ENCODE results near the gene UNC45A.

Gene UNC45A

DNA sequence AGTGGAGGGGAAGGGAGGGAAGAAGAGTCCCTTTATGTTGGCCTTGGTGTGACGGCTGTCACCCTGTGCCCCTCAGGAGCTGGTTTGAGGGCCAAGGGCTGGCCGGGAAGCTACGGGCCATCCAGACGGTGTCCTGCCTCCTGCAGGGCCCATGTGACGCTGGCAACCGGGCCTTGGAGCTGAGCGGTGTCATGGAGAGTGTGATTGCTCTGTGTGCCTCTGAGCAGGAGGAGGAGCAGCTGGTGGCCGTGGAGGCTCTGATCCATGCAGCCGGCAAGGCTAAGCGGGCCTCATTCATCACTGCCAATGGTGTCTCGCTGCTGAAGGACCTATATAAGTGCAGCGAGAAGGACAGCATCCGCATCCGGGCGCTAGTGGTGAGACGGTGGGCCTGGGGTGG, 11.5 kb downstream of the UNC45A start:
- no peak for DNase-seq (ENCODE audit: low read depth in 2 of 2)

GRCh38 chr15:90946941-90947576, 12.0 kb downstream of the UNC45A start:
- DNase-seq (ENCODE audit: low read depth in 2 of 2), result no peak

DNA sequence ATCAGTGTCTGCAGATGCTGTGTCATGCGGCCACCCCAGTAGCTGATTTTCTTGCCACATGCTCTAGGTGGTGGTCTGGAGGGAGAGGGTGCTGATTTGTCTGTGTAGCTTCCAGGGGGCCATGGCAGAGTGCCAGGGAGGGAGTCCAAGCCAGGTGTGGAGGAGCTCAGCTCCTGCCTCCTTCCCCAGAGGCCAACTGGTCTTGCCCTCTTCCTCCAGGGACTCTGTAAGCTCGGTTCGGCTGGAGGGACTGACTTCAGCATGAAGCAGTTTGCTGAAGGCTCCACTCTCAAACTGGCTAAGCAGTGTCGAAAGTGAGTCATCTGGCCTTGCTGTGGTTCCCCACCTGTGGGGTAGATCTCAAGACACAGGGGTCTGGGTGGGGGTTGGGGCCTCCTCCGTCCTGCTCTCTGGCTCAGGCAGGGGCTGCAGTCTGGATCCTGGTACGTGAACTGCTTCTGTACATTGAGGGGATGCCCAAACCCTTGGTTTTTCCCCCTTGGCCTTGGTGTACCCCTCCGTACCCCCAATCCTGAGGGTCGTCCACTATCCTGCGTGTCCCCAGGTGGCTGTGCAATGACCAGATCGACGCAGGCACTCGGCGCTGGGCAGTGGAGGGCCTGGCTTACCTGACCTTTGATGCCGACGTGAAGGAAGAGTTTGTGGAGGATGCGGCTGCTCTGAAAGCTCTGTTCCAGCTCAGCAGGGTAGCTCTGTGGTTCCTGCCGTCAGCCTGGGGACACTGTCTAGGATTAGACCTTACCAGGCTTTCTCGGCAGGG, 12.7 kb downstream of the UNC45A start:
- no peak for DNase-seq (ENCODE audit: low read depth in 2 of 2)

GRCh38 chr15:90948506-90948905, 13.4 kb downstream of the UNC45A start:
- no peak for DNase-seq (ENCODE audit: low read depth in 2 of 2)

DNA sequence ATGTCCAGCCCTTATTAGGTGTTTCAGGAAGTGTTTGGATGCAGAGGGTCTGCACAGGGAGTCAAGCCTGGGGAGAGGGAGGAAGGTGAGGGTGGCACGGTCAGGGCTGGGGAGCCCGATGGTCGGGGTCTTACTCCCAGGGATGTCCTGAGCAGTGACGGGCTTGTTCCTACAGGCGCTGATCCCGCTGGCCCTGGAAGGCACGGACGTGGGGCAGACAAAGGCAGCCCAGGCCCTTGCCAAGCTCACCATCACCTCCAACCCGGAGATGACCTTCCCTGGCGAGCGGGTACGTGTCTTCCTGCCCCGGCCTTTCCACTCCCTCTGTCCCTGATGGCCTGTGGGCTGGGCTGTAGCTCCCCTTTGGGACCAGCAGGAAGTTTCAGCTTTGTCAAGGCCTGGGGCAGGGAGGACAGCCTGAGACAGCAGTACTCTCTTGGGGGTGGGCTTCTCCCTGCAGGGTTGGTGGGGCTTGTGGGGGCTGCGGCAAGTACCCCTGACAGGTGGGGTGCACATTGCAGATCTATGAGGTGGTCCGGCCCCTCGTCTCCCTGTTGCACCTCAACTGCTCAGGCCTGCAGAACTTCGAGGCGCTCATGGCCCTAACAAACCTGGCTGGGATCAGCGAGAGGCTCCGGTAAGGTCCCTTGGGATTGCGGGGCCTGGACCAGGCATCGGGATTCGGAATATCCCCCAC, 15.0 kb downstream of the UNC45A start:
- no peak for DNase-seq (ENCODE audit: low read depth in 2 of 2)

DNA sequence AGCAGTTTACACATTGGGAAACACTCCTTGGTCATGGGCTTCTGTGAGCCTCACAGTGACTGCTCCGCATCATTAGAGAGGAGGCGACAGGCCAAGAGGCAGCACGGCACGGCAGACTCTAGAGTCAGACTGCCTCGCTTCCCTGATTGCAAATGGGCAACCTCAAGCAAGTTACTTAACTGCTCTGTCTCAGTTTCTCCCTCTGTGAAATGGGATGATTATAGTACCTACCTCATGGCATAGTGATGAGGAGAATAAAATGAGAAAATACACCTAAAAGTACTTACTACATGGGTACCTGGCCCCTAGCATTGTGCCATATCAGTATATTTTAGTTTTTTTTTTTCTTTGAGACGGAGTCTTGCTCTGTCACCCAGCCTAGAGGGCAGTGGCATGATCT, 15.6 kb downstream of the UNC45A start:
- DNase-seq (ENCODE audit: low read depth in 2 of 2), result no peak

- DNase-seq (ENCODE audit: low read depth in 2 of 2), result no peak
Measured at GRCh38 chr15:90952901-90953677, 18.0 kb downstream of the UNC45A start.

DNA sequence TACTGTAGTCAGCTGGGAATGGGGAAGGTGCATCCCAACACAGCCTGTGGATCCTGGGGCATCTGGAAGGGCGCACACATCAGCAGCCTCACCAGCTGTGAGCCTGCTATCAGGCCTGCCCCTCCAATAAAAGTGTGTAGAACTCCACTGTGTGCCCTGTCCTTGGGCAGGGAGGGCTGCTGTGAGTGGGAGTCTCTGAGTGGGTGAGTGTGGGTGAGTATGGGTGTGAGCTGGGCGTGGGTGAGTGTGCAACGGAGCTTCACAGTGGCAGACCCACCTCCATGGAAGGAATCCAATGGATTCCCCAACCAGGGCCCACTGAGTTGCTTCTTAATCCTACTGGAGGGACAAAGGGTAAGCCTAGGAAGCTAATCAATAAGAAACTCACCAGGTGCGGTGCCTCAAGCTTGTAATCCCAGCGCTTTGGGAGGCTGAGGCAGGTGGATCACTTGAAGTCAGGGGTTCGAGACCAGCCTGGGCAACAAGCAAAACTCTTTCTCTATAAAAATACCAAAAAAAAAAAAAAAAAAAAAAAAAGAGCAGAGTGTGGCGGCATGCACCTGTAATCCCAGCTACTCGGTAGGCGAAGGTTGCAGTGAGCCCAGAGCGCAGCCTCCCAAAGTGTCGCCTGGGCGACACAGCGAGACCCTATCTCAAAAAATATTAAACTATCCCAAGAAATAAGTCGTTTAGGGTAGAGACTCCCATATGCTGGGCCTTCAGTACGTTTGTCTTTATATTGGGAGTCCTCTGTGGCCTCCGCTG, 19.0 kb downstream of the UNC45A start:
- DNase-seq (ENCODE audit: low read depth in 2 of 2), result no peak

DNA sequence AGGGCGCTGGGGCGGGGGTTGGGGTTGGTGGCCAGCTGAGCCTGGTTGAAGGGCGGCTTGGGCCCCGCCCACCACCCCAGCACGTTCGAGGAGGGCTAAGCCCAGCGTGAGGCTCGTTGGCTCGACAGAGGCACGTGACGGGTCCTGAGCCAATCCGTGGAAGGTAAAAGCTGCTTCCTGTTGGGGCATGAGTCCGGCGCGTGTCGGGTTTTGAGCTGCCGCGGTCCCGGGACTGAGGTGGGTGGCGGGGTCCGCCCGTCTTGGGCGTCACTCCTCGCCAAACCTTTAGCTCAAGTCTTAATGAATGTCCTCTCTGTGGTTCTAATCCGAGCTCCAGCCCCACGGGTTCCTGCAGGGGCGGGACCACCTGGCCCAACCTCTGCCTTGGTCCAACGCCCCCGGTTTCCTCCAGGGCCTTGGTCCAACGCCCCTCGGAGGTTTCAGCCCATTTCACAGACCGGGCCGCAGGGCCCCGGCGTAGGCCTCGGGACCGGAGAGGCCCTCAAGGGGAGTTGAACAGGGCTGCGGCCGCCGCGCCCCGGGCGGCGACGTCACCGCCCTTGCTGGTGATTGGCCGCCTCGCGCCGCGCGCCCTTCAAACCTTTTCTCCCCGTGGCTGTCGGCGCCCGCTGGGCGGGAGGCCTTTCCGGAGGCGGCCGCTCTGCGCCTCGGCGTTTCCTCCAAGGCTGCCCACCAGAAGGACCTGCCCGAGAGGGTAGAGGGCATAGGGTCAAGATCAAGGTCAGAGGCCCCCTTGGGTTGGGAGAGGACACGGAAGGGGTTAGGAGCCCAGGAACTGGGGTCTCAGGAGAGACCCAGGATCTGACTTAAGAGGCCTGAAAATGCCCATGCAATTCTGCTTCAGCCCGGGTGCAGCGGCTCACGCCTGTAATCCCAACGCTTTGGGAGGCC, 19.9 kb downstream of the UNC45A start, which contains the start of gene RCCD1:
TSS of gene RCCD1 (plus strand) at position 173 of the 912 bp plus-strand sequence. CDS start 1,851 bp downstream, outside the sequence.
- peak; percentile 79 to 82 for DNase-seq (ENCODE audit: low read depth in 2 of 2)

- DNase-seq (ENCODE audit: low read depth in 2 of 2), result no peak
Measured at GRCh38 chr15:90955624-90956273, 20.7 kb downstream of the UNC45A start.

GRCh38 chr15:90956274-90957030, 21.4 kb downstream of the UNC45A start:
- peak; percentile 19 to 37 for DNase-seq (ENCODE audit: low read depth in 2 of 2)

DNA sequence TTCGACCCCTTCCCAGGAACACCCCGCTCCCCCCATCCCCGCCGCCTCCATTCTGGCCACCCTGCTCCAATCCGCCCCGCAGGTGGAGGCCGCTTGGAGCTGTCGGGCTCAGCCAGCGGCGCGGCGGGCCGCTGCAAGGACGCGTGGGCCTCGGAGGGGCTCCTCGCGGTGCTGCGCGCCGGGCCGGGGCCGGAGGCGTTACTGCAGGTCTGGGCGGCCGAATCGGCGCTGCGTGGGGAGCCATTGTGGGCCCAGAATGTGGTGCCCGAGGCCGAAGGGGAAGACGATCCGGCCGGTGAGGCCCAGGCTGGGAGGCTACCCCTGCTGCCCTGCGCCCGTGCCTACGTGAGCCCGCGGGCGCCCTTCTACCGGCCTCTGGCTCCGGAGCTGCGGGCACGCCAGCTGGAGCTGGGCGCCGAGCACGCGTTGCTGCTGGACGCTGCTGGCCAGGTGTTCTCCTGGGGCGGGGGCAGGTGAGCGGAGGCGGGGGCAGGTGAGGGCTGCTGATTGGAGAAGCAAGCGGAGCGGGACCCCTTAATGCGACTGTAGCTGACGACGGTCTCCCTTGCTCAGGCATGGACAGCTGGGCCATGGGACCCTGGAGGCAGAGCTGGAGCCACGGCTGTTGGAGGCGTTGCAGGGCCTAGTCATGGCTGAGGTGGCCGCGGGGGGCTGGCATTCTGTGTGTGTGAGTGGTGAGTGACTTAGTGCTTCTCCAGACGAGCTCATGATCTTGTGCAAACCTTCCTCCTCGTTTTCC, 22.1 kb downstream of the UNC45A start:
- DNase-seq (ENCODE audit: low read depth in 2 of 2), result no peak

DNA sequence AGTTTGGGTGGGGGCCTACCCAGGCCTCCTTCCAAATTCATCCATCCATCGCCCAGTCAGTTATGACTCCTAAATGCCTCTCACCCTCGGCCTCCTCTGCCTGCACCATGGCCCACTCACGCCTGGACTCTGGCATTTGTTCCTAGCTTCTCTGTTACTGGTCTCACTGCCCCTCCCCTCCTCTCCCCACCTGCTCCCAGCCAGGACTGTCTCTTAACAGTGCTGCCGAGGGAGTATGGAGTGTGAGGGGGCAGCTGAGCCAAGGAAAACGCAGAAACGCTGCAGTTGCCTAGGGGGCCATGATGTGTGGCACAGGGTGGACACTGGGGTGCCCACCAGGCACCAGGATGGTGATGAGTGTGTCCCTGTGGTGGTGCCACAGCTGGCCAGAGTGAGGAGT, 22.7 kb downstream of the UNC45A start:
- no peak for DNase-seq (ENCODE audit: low read depth in 2 of 2)

DNA sequence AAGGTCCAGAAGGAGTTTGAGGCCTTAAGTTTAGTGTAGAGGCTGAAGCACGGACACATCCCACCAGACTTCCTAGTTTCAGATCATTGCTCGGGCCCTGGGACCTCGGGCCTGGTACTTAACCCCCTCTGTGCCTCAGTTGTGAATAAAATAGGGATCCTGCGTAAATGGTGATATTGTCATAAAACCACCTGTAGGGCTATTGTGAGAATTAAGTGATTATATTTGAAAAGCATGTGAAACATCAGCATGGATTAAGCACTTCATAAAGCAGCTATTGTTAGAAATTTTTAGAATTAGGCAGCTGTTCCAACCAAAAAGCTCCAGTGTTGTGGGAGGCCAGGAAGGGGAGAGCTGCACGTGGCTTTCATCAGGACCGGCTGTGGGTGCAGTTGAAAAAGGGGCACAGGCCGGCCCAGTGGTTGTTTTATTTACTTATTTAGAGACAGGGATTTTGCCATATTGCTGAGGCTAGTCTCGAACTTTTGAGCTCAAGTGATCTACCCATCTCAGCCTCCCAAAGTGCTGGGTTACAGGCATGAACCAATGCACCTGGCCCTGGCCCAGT, 24.0 kb downstream of the UNC45A start:
- DNase-seq (ENCODE audit: low read depth in 2 of 2), result no peak

GRCh38 chr15:90959894-90960293, 24.8 kb downstream of the UNC45A start:
- no peak for DNase-seq (ENCODE audit: low read depth in 2 of 2)

GRCh38 chr15:90960298-90961091, 25.4 kb downstream of the UNC45A start:
- no peak for DNase-seq (ENCODE audit: low read depth in 2 of 2)

DNA sequence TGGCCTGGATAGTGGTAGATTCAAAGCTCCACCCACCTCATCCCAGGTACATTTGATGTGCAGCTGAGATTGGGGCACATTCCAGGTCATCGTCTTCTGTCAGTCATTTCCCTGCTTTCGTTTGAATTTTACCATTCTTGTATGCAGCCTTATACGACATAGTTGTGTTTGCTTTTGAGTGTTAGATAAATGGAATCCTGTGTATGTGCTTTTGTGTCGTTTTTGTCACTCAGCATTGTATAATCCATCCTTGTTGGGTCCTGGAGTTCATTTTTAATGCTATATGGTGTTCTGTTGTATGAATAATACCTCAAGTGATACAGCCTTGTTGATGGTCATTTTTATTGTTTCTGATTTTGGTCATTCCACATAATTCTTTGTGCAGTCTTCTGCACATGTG, 26.9 kb downstream of the UNC45A start:
- no peak for DNase-seq (ENCODE audit: low read depth in 2 of 2)
